Measurements from ENCODE around the gene CFAP74. TPM values are rescaled to one million over a fixed set of nuclear protein-coding genes. Genes with fewer than 3 reads are reported as not detected.

Gene CFAP74
- total RNA-seq, 1 experiment from 2014 or later: not detected

DNA sequence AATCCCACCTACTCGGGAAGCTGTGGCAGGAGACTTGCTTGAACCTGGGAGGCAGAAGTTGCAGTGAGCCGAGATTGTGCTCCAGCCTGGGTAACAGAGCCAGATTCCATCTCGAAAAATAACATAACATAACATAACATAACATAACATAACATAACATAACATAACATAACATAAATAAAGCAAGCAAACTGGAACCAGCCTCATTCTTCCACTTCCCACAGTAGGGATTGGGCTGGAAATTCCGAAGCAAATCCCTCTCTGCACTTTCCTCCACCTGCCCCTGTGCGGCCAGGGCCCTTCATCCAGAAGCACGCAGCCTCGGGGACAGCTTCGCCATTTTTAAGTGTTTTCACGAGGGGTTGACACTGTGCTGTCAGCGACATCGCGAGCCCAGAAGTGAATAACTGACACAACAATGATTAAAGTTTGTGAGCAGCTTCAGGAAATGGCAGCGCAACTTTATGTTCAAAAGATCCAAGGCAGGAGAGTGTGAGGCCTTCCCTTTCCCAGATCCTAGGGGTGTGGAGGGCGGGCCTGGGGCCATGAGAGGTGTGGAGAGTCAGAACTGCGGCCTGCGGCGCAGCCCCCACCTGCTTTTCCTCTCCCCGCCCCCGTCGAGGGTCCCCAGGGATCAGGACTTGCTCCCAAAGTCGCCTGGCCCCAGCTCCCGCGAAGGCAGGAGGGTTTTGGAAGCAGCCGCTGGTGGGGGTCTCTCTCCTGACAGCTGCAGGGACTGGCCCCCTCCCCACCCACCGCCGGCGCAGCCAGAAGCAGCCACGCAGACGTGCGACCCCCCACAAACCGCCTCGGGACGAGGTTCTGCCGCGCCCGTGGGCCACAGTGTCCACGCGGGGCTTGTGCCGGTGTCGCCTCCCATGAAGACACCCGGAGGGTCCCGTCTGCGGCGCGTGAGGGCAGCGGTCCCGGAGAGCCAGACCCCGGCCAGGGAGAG, 14.9 kb upstream of the CFAP74 start:
- H3K9me3 Mint-ChIP-seq (ENCODE audit: unreplicated experiment): no peaks in the 10 kb centered on the region
- H3K36me3 Mint-ChIP-seq (ENCODE audit: insufficient read depth, unreplicated experiment): no peaks in the 10 kb centered on the region
- H3K27ac Mint-ChIP-seq (ENCODE audit: unreplicated experiment): no peak overlapping the region
- Histone ChIP-seq H3K36me3 (ENCODE audit: control insufficient read depth, insufficient read depth, low read length) (no peaks in the 10 kb centered on the region), H3K9me3 (no peaks in the 10 kb centered on the region), H3K4me3 (ENCODE audit: low read depth, low read length) (no peak overlapping the region), H3K27me3 (replicated peaks; ENCODE audit: control insufficient read depth, insufficient read depth, low read length) (no peaks in the 10 kb centered on the region; the same call in none of the 2 replicates), H3K4me1 (no peaks in the 10 kb centered on the region)
- H3K27me3 Mint-ChIP-seq (ENCODE audit: insufficient read depth, unreplicated experiment): peaks cover 22% of the 10 kb centered on the region
- no TSS peak for BruUV-seq (replicated peaks)
- POLR2A ChIA-PET: no interaction called here
- no peaks in the 10 kb centered on the region for H3K4me1 Mint-ChIP-seq (ENCODE audit: low read depth, unreplicated experiment)
- H3K4me3 Mint-ChIP-seq (ENCODE audit: unreplicated experiment): peak overlapping the region; percentile 72
- CTCF ChIA-PET: no interaction called here
- no peak for DNase-seq
- intact Hi-C loops (cut with micrococcal nuclease; ENCODE audit: unreplicated experiment): no loop called here
- TF ChIP-seq, protein P1, sequence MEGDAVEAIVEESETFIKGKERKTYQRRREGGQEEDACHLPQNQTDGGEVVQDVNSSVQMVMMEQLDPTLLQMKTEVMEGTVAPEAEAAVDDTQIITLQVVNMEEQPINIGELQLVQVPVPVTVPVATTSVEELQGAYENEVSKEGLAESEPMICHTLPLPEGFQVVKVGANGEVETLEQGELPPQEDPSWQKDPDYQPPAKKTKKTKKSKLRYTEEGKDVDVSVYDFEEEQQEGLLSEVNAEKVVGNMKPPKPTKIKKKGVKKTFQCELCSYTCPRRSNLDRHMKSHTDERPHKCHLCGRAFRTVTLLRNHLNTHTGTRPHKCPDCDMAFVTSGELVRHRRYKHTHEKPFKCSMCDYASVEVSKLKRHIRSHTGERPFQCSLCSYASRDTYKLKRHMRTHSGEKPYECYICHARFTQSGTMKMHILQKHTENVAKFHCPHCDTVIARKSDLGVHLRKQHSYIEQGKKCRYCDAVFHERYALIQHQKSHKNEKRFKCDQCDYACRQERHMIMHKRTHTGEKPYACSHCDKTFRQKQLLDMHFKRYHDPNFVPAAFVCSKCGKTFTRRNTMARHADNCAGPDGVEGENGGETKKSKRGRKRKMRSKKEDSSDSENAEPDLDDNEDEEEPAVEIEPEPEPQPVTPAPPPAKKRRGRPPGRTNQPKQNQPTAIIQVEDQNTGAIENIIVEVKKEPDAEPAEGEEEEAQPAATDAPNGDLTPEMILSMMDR (IDR thresholded peaks at IDR 0.05; ENCODE audit: insufficient read depth in 1 of 2, low read depth in 1 of 2, low read length in 1 of 2, severe bottlenecking in 1 of 2, unreplicated experiment in 1 of 2): no peak

DNA sequence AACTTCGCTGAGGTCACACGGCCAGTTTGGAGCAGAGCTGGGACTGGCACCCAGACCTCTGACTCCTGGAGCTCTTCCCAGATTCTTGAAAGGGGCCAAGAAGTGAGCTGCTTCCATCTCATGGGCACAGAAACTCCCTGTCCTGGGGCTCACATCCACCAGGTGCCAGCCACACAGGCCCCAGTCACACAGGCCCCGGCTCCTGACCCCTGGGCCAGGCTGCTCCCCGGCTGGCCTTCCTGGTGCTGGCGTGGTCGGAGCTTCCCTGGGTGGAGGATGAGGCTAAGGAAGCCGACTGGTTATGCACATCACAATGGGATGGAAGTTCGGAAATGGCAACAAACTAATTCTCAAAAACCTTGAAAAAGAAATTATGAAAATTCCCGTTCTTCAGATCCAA, 12.5 kb upstream of the CFAP74 start:
- no peak overlapping the region for H3K4me3 ChIP-seq (ENCODE audit: low read depth, low read length)
- H3K9me3 ChIP-seq: no peaks in the 10 kb centered on the region
- no peak overlapping the region for H3K4me3 Mint-ChIP-seq (ENCODE audit: unreplicated experiment)
- no peak overlapping the region for H3K27ac Mint-ChIP-seq (ENCODE audit: unreplicated experiment)
- intact Hi-C loops (cut with micrococcal nuclease; ENCODE audit: unreplicated experiment): no loop called here
- no peaks in the 10 kb centered on the region; the same call in none of the 2 replicates for H3K27me3 ChIP-seq (replicated peaks; ENCODE audit: control insufficient read depth, insufficient read depth, low read length)
- H3K4me1 ChIP-seq: no peaks in the 10 kb centered on the region
- TF ChIP-seq, protein P1 (IDR thresholded peaks at IDR 0.05; ENCODE audit: insufficient read depth in 1 of 2, low read depth in 1 of 2, low read length in 1 of 2, severe bottlenecking in 1 of 2, unreplicated experiment in 1 of 2): no peak
- POLR2A ChIA-PET: no interaction called here
- peaks cover 20% of the 10 kb centered on the region for H3K27me3 Mint-ChIP-seq (ENCODE audit: insufficient read depth, unreplicated experiment)
- H3K36me3 ChIP-seq (ENCODE audit: control insufficient read depth, insufficient read depth, low read length): no peaks in the 10 kb centered on the region
- CTCF ChIA-PET: no interaction called here
- no peak for DNase-seq
- H3K9me3 Mint-ChIP-seq (ENCODE audit: unreplicated experiment): no peaks in the 10 kb centered on the region
- BruUV-seq (replicated peaks): no TSS peak
- H3K36me3 Mint-ChIP-seq (ENCODE audit: insufficient read depth, unreplicated experiment): no peaks in the 10 kb centered on the region
- no peaks in the 10 kb centered on the region for H3K4me1 Mint-ChIP-seq (ENCODE audit: low read depth, unreplicated experiment)

DNA sequence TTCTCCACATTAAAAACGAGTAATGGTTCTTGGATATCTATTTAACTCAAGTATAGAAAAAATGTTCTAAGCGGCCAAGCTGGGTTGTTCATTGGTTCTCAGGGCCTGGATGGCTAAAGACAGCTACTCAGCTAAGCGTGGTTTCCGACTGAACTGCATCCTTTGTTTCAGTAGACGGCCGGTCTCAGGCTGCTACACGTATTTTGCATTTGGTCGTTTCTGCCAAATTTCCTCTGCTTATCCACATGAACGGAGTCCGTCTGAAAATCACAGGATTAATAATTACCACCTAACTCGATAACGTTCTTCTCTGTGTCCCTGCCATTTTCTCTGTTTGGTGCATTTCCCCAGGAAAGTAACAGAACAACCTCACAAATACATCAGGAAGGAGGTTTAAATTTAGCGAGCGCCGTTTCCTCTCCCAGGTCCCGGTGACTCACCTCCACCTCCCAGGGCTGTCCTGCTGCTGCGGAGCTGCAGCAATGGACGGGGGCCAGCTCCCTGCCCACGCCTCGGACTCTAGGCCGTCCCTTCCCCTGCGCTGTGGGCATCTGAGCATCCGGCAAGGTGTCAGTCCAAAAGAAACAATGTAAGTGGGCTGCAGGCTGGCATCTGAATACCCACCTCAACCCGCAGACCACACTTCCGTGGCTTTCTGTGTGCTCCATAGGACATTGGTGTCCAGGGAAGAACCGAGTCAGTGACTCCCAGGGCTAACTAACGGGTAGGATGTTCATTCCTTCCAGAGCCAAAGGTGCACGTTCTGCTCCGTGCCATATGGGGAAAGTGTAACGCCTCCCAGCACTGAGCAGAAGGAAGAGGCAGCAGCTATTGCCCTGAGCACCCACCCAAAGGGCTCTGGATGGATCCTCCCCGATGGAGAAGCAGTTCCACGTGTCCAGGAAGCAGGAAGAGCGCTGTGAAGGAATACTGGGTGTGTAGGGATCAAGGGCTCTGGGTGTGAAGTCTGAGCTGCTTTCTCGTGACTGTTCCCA, 11.5 kb upstream of the CFAP74 start:
- POLR2A ChIA-PET: no interaction called here
- intact Hi-C loops (cut with micrococcal nuclease; ENCODE audit: unreplicated experiment): no loop called here
- Mint-ChIP-seq H3K9me3 (ENCODE audit: unreplicated experiment) (no peaks in the 10 kb centered on the region), H3K4me1 (ENCODE audit: low read depth, unreplicated experiment) (no peaks in the 10 kb centered on the region), H3K4me3 (ENCODE audit: unreplicated experiment) (no peak overlapping the region), H3K27ac (ENCODE audit: unreplicated experiment) (no peak overlapping the region), H3K27me3 (ENCODE audit: insufficient read depth, unreplicated experiment) (peaks cover 14% of the 10 kb centered on the region), H3K36me3 (ENCODE audit: insufficient read depth, unreplicated experiment) (no peaks in the 10 kb centered on the region)
- Histone ChIP-seq H3K9me3 (no peaks in the 10 kb centered on the region), H3K4me1 (no peaks in the 10 kb centered on the region), H3K4me3 (ENCODE audit: low read depth, low read length) (no peak overlapping the region), H3K27me3 (replicated peaks; ENCODE audit: control insufficient read depth, insufficient read depth, low read length) (no peaks in the 10 kb centered on the region; the same call in 1 of the 2 replicates), H3K36me3 (ENCODE audit: control insufficient read depth, insufficient read depth, low read length) (no peaks in the 10 kb centered on the region)
- CTCF ChIA-PET: interaction anchor here (0.5 kb wide), 1 partner anchor 426 kb away, joined by 4 read pairs; no protein-coding TSS in a partner anchor
- DNase-seq: no peak
- TF ChIP-seq, protein P1 (IDR thresholded peaks at IDR 0.05; ENCODE audit: insufficient read depth in 1 of 2, low read depth in 1 of 2, low read length in 1 of 2, severe bottlenecking in 1 of 2, unreplicated experiment in 1 of 2): no peak
- no TSS peak for BruUV-seq (replicated peaks)

Measured in Caco-2 (cell line).